OCI-LY7 (cell line): ENCODE data around the gene INTS3. TPM values are rescaled to one million over a fixed set of nuclear protein-coding genes. Genes with fewer than 3 reads are reported as not detected.

Experiments
- BruUV-seq: library from RNA; stranded (reverse); fragments of 400-500 nt; replicated peaks from 2 replicates; lab custom pipeline; 2021; lab: Mats Ljungman, UMichigan
- CTCF ChIA-PET: fragments of 300-600 bp; sonication (Branson Sonifier 250); formaldehyde crosslinking; loops from one replicate; lab custom pipeline; 2022; ENCODE audit warnings: antibody characterized with exemption; ENCODE audit not compliant: unreplicated experiment; lab: Charles Lee
- POLR2A ChIA-PET: fragments of 300-600 bp; sonication (Branson Sonifier 250); formaldehyde crosslinking; loops from one replicate; lab custom pipeline; 2022; ENCODE audit warnings: antibody characterized with exemption; lab: Charles Lee
- DNase-seq: peaks from one replicate; pipeline ENCODE4 v3.0.0-alpha.2; 2015; ENCODE audit warnings: low spot score
- H2AFZ ChIP-seq: fragments of 200-600 bp; sonication (generic), shearing (Covaris generic); 2 replicates; pipeline ENCODE4 v1.6.1; 2014; ENCODE audit warnings: mild to moderate bottlenecking, antibody characterized with exemption, low read length, moderate library complexity
- H3K27ac ChIP-seq: fragments of 200-600 bp; sonication (generic); 2 replicates; pipeline ENCODE4 v1.5.1; 2014; ENCODE audit warnings: mixed run types, low read depth, mild to moderate bottlenecking, moderate library complexity, low read length, inconsistent platforms; ENCODE audit not compliant: poor library complexity, severe bottlenecking
- H3K36me3 ChIP-seq: fragments of 200-600 bp; sonication (generic); 2 replicates; pipeline ENCODE4 v1.6.1; 2014; ENCODE audit warnings: mild to moderate bottlenecking, antibody characterized with exemption, low read length, moderate library complexity, mixed read lengths; ENCODE audit not compliant: insufficient read depth
- H3K4me1 ChIP-seq: fragments of 200-600 bp; sonication (generic); 2 replicates; pipeline ENCODE4 v1.5.1; 2014; ENCODE audit warnings: mild to moderate bottlenecking, low read length; ENCODE audit not compliant: insufficient read depth, poor library complexity, severe bottlenecking
- H3K4me2 ChIP-seq: fragments of 200-600 bp; sonication (generic); 2 replicates; pipeline ENCODE4 v1.6.1; 2014; ENCODE audit warnings: mild to moderate bottlenecking, low read length
- H3K4me3 ChIP-seq: fragments of 200-600 bp; sonication (generic); 2 replicates; pipeline ENCODE4 v1.5.1; 2014; ENCODE audit warnings: mild to moderate bottlenecking, low read depth, low read length; ENCODE audit not compliant: poor library complexity, severe bottlenecking
- H3K79me2 ChIP-seq: fragments of 200-600 bp; sonication (generic); 2 replicates; pipeline ENCODE4 v1.6.1; 2016; ENCODE audit warnings: low read depth, mild to moderate bottlenecking, low read length, moderate library complexity, mixed read lengths; ENCODE audit not compliant: insufficient read depth
- H3K9me2 ChIP-seq: fragments of 200-600 bp; sonication (generic); 2 replicates; pipeline ENCODE4 v1.6.1; 2016; ENCODE audit warnings: mild to moderate bottlenecking, low read length, mixed read lengths; ENCODE audit not compliant: insufficient read depth
- H3K9me3 ChIP-seq: fragments of 200-600 bp; sonication (generic); 2 replicates; pipeline ENCODE4 v1.6.1; 2014; ENCODE audit warnings: mild to moderate bottlenecking, mixed run types, low read length, mixed read lengths
- H4K20me1 ChIP-seq: fragments of 200-600 bp; sonication (generic); 2 replicates; pipeline ENCODE4 v1.6.1; 2014; ENCODE audit warnings: mild to moderate bottlenecking, antibody characterized with exemption, low read length, moderate library complexity, mixed read lengths; ENCODE audit not compliant: insufficient read depth
- CTCF ChIP-seq: fragments of 200-600 bp; sonication (generic); conservative IDR thresholded peaks from 2 replicates; pipeline ENCODE4 v1.5.1; 2014; ENCODE audit warnings: mild to moderate bottlenecking, antibody characterized with exemption, low read length, moderate library complexity, mixed read lengths
- EZH2phosphoT487 ChIP-seq: fragments of 200-600 bp; sonication (generic); IDR thresholded peaks from 2 replicates; pipeline ENCODE4 v1.6.1; 2018; ENCODE audit warnings: low read depth, borderline replicate concordance, mild to moderate bottlenecking, mixed run types, antibody characterized with exemption, low read length, moderate library complexity, mixed read lengths
- intact Hi-C: fragments of 100-400 bp; cut with micrococcal nuclease; formaldehyde crosslinking; loops from one replicate; pipeline ENCODE4 v1.10.0; 2022; ENCODE audit not compliant: unreplicated experiment
- total RNA-seq, 2 experiments: library from RNA; depleted of rRNA in 1 of 2; stranded (reverse); fragments of >200 nt in 1 of 2; shearing (Covaris generic) in 1 of 2; gene quantifications; 2 replicates each; pipeline ENCODE4 v1.2.3, GENCODE V29; 2014 to 2022

INTS3 gene
- total RNA-seq, 2 experiments from 2014 or later, result 33.5 to 67.3 TPM

- H2AFZ ChIP-seq, result no peak overlapping the region
- no peaks in the 10 kb centered on the region for H4K20me1 ChIP-seq
- H3K4me3 ChIP-seq, result no peak overlapping the region
- no peak for TF ChIP-seq EZH2phosphoT487
- TF ChIP-seq CTCF, result no peak
- no peak for DNase-seq
- no peaks in the 10 kb centered on the region for H3K9me2 ChIP-seq
- H3K4me2 ChIP-seq, result no peak overlapping the region
- ChIA-PET CTCF (no interaction called here), POLR2A (no interaction called here)
- no peaks in the 10 kb centered on the region for H3K79me2 ChIP-seq
- peaks cover 95% of the 10 kb centered on the region for H3K36me3 ChIP-seq
- intact Hi-C loops, result loop anchor here (10.0 kb wide), 1 partner anchor 391 kb away; the partner anchor contains the start of gene S100A9
- no peaks in the 10 kb centered on the region for H3K4me1 ChIP-seq
- BruUV-seq, result no TSS peak
- no peak overlapping the region for H3K27ac ChIP-seq
- H3K9me3 ChIP-seq, result no peaks in the 10 kb centered on the region
Measured at GRCh38 chr1:153746174-153746573, 18.3 kb downstream of the INTS3 start.

- Histone ChIP-seq H3K9me3 (no peaks in the 10 kb centered on the region), H3K4me3 (no peak overlapping the region), H4K20me1 (no peaks in the 10 kb centered on the region), H3K4me1 (no peaks in the 10 kb centered on the region), H3K36me3 (peaks cover 95% of the 10 kb centered on the region), H3K79me2 (no peaks in the 10 kb centered on the region), H3K4me2 (no peak overlapping the region), H3K27ac (no peak overlapping the region), H3K9me2 (no peaks in the 10 kb centered on the region), H2AFZ (no peak overlapping the region)
- no TSS peak for BruUV-seq
- ChIA-PET CTCF (interaction anchor here (0.7 kb wide), 1 partner anchor 238 kb away, joined by 4 read pairs; no protein-coding TSS in a partner anchor), POLR2A (interaction anchor here (0.5 to 1.0 kb wide), 3 partner anchors 18 to 179 kb away, joined by 3 read pairs; no protein-coding TSS in a partner anchor)
- DNase-seq, result no peak
- no peak for TF ChIP-seq CTCF
- no peak for TF ChIP-seq EZH2phosphoT487
- intact Hi-C loops, result loop anchor here (1.0 to 10.0 kb wide), 4 partner anchors 72 to 394 kb away; partner anchors contain the start of gene S100A9
Measured at GRCh38 chr1:153748903-153749302, 21.1 kb downstream of the INTS3 start.

- ChIA-PET CTCF (no interaction called here), POLR2A (interaction anchor here (0.5 kb wide), 1 partner anchor 179 kb away, joined by 3 read pairs; no protein-coding TSS in a partner anchor)
- peaks cover 95% of the 10 kb centered on the region for H3K36me3 ChIP-seq
- no peaks in the 10 kb centered on the region for H3K4me1 ChIP-seq
- no TSS peak for BruUV-seq
- H4K20me1 ChIP-seq, result no peaks in the 10 kb centered on the region
- no peaks in the 10 kb centered on the region for H3K9me3 ChIP-seq
- TF ChIP-seq CTCF (peak; percentile 96), EZH2phosphoT487 (no peak)
- no peaks in the 10 kb centered on the region for H3K79me2 ChIP-seq
- no peak overlapping the region for H2AFZ ChIP-seq
- H3K27ac ChIP-seq, result no peak overlapping the region
- no peak overlapping the region for H3K4me3 ChIP-seq
- H3K9me2 ChIP-seq, result no peaks in the 10 kb centered on the region
- DNase-seq, result peak; percentile 82
- intact Hi-C loops, result loop anchor here (1.0 to 10.0 kb wide), 4 partner anchors 72 to 395 kb away; partner anchors contain the start of gene S100A9
- H3K4me2 ChIP-seq, result no peak overlapping the region
Measured at GRCh38 chr1:153749408-153750005, 21.7 kb downstream of the INTS3 start.
